A549 (cell line): ENCODE measurements around the gene UNC5B. TPM values are rescaled to one million over a fixed set of nuclear protein-coding genes. Genes with fewer than 3 reads are reported as not detected.
A peak's percentile ranks its signal among the peaks of the same experiment; 100 is the strongest.

Source experiments
- ATAC-seq, 2 experiments: fragments of 200-7000 bp in 1 of 2; fragments of >200 bp in 1 of 2; cut with Nextera tagmentation in 1 of 2; cut with Tn5 transposase in 1 of 2; 3 replicates each; pipeline versions ENCODE4 v1.8.0 to v1.9.1; 2018 to 2020; ENCODE audit warnings: mild to moderate bottlenecking in 1 of 2, moderate library complexity in 1 of 2
- CTCF ChIA-PET: fragments of 300-600 bp; sonication (Branson Sonifier 250); formaldehyde crosslinking; extraction: SDS; loops from one replicate; lab custom pipeline; 2021; ENCODE audit warnings: antibody characterized with exemption, inconsistent platforms; lab: Yijun Ruan, JAX
- POLR2A ChIA-PET: fragments of 350-600 bp; formaldehyde crosslinking; extraction: SDS; loops from one replicate; lab custom pipeline; 2021; ENCODE audit warnings: antibody characterized with exemption, inconsistent platforms; lab: Yijun Ruan, JAX
- DNase-seq, 2 experiments: peaks; one replicate each; pipeline versions ENCODE4 v3.0.0 to v3.0.0-alpha.2; 2011 to 2016; ENCODE audit warnings: low read depth in 1 of 2, low spot score in 1 of 2
- FAIRE-seq: peaks from 2 replicates; lab custom pipeline; 2011; peaks lifted over from hg19 to GRCh38; lab: Jason Lieb, UNC
- H3K27ac ChIP-seq, 2 experiments: fragments of >200 bp; sonication (Bioruptor Twin); formaldehyde crosslinking; 3 replicates each; pipeline ENCODE4 v1.5.1; 2016 to 2017
- H3K4me1 ChIP-seq: fragments of >200 bp; sonication (Bioruptor Twin); formaldehyde crosslinking; 3 replicates; pipeline ENCODE4 v1.6.1; 2016
- H3K4me2 ChIP-seq: fragments of >200 bp; sonication (Bioruptor Twin); formaldehyde crosslinking; 3 replicates; pipeline ENCODE4 v1.6.1; 2016
- H3K4me3 ChIP-seq: fragments of >200 bp; sonication (Bioruptor Twin); formaldehyde crosslinking; 3 replicates; pipeline ENCODE4 v1.5.1; 2016
- H3K9me3 ChIP-seq: fragments of >200 bp; sonication (Bioruptor Twin); formaldehyde crosslinking; 3 replicates; pipeline ENCODE4 v1.6.1; 2016
- CBX2 ChIP-seq: fragments of 200-600 bp; sonication (generic); IDR thresholded peaks from 2 replicates; pipeline ENCODE4 v1.6.1; 2016; ENCODE audit warnings: low read depth, mild to moderate bottlenecking, borderline replicate concordance
- CBX8 ChIP-seq: fragments of 200-600 bp; sonication (generic); IDR thresholded peaks from 2 replicates; pipeline ENCODE4 v1.6.1; 2016
- CHD2 ChIP-seq: fragments of 150-350 bp; IDR thresholded peaks from 2 replicates; pipeline ENCODE4 v1.6.1; 2014; ENCODE audit warnings: low read length; ENCODE audit not compliant: partially characterized antibody
- CHD4 ChIP-seq: fragments of 200-600 bp; sonication (generic); IDR thresholded peaks from 2 replicates; pipeline ENCODE4 v1.6.1; 2016; ENCODE audit warnings: antibody characterized with exemption, mild to moderate bottlenecking, borderline replicate concordance
- FOSB ChIP-seq: fragments of 250-450 bp; sonication (Bioruptor Pico); IDR thresholded peaks from 2 replicates; pipeline ENCODE4 v1.5.0; 2020; ENCODE audit warnings: mild to moderate bottlenecking, moderate library complexity
- FOSL2 ChIP-seq, 2 experiments: fragments of 450-650 bp in 1 of 2; fragments of >200 bp in 1 of 2; sonication (Bioruptor Twin) in 1 of 2; formaldehyde crosslinking; IDR thresholded peaks; 2 replicates each; pipeline versions ENCODE4 v1.5.0 to v1.6.1; 2016 to 2020; ENCODE audit warnings: mild to moderate bottlenecking in 1 of 2, moderate library complexity in 1 of 2
- FOXS1 ChIP-seq: fragments of 250-450 bp; sonication (Bioruptor Pico); IDR thresholded peaks from 2 replicates; pipeline ENCODE4 v1.5.0; 2020; ENCODE audit warnings: mild to moderate bottlenecking, moderate library complexity
- GATA3 ChIP-seq: IDR thresholded peaks from 2 replicates; pipeline ENCODE4 v1.6.1; 2012; ENCODE audit warnings: borderline replicate concordance
- HOXB13 ChIP-seq: fragments of 250-450 bp; sonication (Bioruptor Pico); IDR thresholded peaks from 2 replicates; pipeline ENCODE4 v1.5.0; 2020; ENCODE audit warnings: low read depth, mild to moderate bottlenecking, moderate library complexity
- JUNB ChIP-seq: fragments of >200 bp; sonication (Bioruptor Twin); formaldehyde crosslinking; IDR thresholded peaks from 2 replicates; pipeline ENCODE4 v1.6.1; 2016
- NPAS2 ChIP-seq: fragments of 250-450 bp; sonication (Bioruptor Pico); IDR thresholded peaks from 2 replicates; pipeline ENCODE4 v1.8.0; 2022; ENCODE audit warnings: mild to moderate bottlenecking, moderate library complexity, borderline replicate concordance
- RAD21 ChIP-seq, 2 experiments: fragments of >200 bp in 1 of 2; sonication (Bioruptor Twin) in 1 of 2; formaldehyde crosslinking in 1 of 2; IDR thresholded peaks in 1 of 2; conservative IDR thresholded peaks in 1 of 2; 2 replicates in 1 of 2; 3 replicates in 1 of 2; pipeline ENCODE4 v1.6.1; 2012 to 2018; ENCODE audit warnings: inconsistent platforms in 1 of 2
- RARB ChIP-seq: fragments of 250-450 bp; sonication (Bioruptor Pico); IDR thresholded peaks from 2 replicates; pipeline ENCODE4 v1.8.0; 2021; ENCODE audit warnings: mild to moderate bottlenecking, moderate library complexity
- SMC3 ChIP-seq: fragments of >200 bp; sonication (Bioruptor Twin); formaldehyde crosslinking; IDR thresholded peaks from 3 replicates; pipeline ENCODE4 v1.6.1; 2018; ENCODE audit warnings: inconsistent platforms
- TP53 ChIP-seq: fragments of 250-450 bp; sonication (Bioruptor Pico); IDR thresholded peaks from 2 replicates; pipeline ENCODE4 v1.5.0; 2021; ENCODE audit warnings: mild to moderate bottlenecking, moderate library complexity
- ZC3H11A ChIP-seq: fragments of 450-650 bp; IDR thresholded peaks from 2 replicates; pipeline ENCODE4 v1.6.1; 2014; ENCODE audit warnings: antibody characterized with exemption, mild to moderate bottlenecking
- ZFP36 ChIP-seq: fragments of 450-650 bp; IDR thresholded peaks from 2 replicates; pipeline ENCODE4 v1.6.1; 2014; ENCODE audit warnings: borderline replicate concordance; ENCODE audit not compliant: partially characterized antibody
- WGBS: methylation state at CpG from one replicate; pipeline ENCODE4 v1.1.6; 2017; ENCODE audit errors: missing lambda C conversion rate; 5-methylcytosine and 5-hydroxymethylcytosine counted together
- polyA plus RNA-seq, 4 experiments: library from polyadenylated mRNA; depleted of rRNA in 3 of 4; stranded (reverse); fragments of >200 nt; fragmentation: RNase III in 1 of 4; extraction: RNeasy Plus Mini Kit Qiagen cat#74134 plus additional on column Dnase treatment in 1 of 4; gene quantifications; 2 replicates in 3 of 4; 3 replicates in 1 of 4; pipeline ENCODE4 v1.2.3, GENCODE V29; 2011 to 2017
- TF ChIP-seq, protein P1 (sequence below): fragments of 250-450 bp; sonication (Bioruptor Pico); IDR thresholded peaks from 2 replicates; pipeline ENCODE4 v1.5.0; 2020; ENCODE audit warnings: low read depth, mild to moderate bottlenecking, moderate library complexity
- TF ChIP-seq, protein P2 (sequence below): IDR thresholded peaks from 2 replicates; pipeline ENCODE4 v1.6.1; 2012; ENCODE audit warnings: low read depth, borderline replicate concordance
- TF ChIP-seq, protein P3 (sequence below): fragments of >200 bp; sonication (Bioruptor Twin); formaldehyde crosslinking; IDR thresholded peaks from 3 replicates; pipeline ENCODE4 v1.6.1; 2016
- TF ChIP-seq, protein P4 (sequence below): fragments of >200 bp; sonication (Bioruptor Twin); formaldehyde crosslinking; IDR thresholded peaks from 3 replicates; pipeline ENCODE4 v1.5.1; 2016
- TF ChIP-seq, protein P5 (sequence below): fragments of 200-600 bp; sonication (generic); IDR thresholded peaks from 2 replicates; pipeline ENCODE4 v1.6.1; 2016; ENCODE audit warnings: antibody characterized with exemption, mild to moderate bottlenecking, moderate library complexity
- TF ChIP-seq, protein P6 (sequence below): IDR thresholded peaks from 2 replicates; pipeline ENCODE4 v1.6.1; 2012
- TF ChIP-seq, protein P7 (sequence below): fragments of 150-350 bp; IDR thresholded peaks from 2 replicates; pipeline ENCODE4 v1.6.1; 2014; ENCODE audit warnings: low read depth, mild to moderate bottlenecking, low read length

The UNC5B gene
- polyA plus RNA-seq, 2 of the 4 experiments (the other 2 are of a cell fraction), result 0.14 to 1.0 TPM

DNA sequence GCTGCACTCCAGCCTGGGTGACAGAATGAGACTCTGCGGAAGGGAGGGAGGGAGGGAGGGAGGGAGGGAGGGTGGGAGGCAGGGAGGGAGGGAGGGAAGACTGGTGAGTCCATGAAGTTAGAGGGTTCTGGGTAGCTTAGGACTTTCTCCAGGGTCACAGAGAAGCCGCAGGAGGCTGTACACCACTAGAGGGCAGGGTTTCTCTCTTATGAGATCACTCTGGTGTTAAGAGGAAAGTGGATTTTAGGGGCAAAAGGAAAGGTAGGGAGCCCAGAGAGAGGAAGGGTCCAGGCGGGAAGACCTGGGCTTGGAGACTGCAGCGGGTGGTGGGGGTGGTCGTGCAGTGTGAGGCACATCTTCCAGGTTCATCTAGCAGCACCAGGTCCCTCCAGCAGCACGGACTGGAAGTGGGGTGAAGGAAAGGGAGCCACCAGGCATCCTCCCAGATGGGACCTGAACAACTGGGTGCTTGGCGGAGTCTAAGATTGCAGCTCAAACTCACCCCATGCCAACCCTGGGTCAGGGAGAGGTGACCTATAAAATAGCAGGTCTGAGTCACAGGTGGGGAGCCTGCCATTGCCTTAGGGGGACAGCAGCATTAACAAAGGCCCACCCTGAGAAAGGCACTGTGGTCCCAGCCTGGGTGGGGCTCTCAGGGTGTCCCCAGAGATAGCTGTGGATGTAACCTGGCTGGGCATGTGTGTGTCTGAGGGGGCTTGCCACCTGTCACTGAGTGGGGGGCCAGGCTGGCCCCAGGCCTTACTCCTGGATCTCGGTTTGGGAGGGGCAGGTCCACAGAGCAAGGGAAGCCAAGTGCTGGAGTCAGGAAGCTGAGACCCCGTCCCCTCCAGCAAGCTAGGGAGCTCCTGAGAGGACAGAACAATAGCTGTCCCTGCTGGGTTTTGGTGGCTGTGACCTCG is 58.2 kb downstream of the UNC5B start:
- CTCF ChIA-PET, result interaction anchor here (0.6 to 25.1 kb wide), 43 partner anchors 9 to 786 kb away, joined by 3 to 362 read pairs (median 4); no protein-coding TSS in a partner anchor

DNA sequence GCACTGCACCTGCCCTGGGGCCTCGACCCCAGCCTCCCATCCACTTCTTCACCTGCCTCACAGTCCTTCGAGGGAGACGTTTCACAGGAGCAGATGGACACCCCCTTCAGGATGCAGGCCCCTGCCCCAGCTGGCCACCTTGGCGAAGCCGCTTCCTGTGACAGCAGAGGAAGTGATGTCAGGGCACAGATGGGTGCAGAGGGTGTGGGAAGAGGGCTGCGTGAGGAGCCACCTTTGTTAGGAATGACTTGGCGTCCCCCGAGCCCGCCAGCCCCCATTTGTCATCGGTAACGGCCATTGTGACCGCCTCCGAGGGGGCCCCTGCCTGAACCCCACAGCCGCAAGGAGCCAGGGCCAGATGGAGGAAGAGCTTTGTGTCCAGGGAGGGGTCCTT is 59.3 kb downstream of the UNC5B start:
- DNase-seq (no peak), FAIRE-seq (no peak), ATAC-seq (no peak)
- 77% methylated on average over 14 of the region's 14 CpGs for WGBS
- Histone ChIP-seq H3K4me3 (no peak overlapping the region), H3K4me1 (peaks cover 6% of the 10 kb centered on the region; the same call in 2 of the 3 replicates), H3K27ac (no peak overlapping the region), H3K9me3 (no peaks in the 10 kb centered on the region), H3K4me2 (no peak overlapping the region)
- TF ChIP-seq FOSL2 (IDR thresholded peaks at IDR 0.05), result no peak
- TF ChIP-seq FOSL2 (CRISPR knock-in tag; IDR thresholded peaks at IDR 0.05), result no peak
- TF ChIP-seq, protein P1, sequence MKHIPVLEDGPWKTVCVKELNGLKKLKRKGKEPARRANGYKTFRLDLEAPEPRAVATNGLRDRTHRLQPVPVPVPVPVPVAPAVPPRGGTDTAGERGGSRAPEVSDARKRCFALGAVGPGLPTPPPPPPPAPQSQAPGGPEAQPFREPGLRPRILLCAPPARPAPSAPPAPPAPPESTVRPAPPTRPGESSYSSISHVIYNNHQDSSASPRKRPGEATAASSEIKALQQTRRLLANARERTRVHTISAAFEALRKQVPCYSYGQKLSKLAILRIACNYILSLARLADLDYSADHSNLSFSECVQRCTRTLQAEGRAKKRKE (CRISPR knock-in tag), result no peak
- no peak for TF ChIP-seq NPAS2 (CRISPR knock-in tag)
- TF ChIP-seq ZFP36, result no peak
- TF ChIP-seq, protein P2, sequence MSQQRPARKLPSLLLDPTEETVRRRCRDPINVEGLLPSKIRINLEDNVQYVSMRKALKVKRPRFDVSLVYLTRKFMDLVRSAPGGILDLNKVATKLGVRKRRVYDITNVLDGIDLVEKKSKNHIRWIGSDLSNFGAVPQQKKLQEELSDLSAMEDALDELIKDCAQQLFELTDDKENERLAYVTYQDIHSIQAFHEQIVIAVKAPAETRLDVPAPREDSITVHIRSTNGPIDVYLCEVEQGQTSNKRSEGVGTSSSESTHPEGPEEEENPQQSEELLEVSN, result no peak
- TF ChIP-seq HOXB13 (CRISPR knock-in tag), result no peak
- no peak for TF ChIP-seq FOXS1 (CRISPR knock-in tag)
- TF ChIP-seq FOSB (CRISPR knock-in tag), result no peak
- TF ChIP-seq, protein P3, sequence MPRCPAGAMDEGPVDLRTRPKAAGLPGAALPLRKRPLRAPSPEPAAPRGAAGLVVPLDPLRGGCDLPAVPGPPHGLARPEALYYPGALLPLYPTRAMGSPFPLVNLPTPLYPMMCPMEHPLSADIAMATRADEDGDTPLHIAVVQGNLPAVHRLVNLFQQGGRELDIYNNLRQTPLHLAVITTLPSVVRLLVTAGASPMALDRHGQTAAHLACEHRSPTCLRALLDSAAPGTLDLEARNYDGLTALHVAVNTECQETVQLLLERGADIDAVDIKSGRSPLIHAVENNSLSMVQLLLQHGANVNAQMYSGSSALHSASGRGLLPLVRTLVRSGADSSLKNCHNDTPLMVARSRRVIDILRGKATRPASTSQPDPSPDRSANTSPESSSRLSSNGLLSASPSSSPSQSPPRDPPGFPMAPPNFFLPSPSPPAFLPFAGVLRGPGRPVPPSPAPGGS, result no peak
- CTCF ChIA-PET, result interaction anchor here (0.7 to 25.1 kb wide), 11 partner anchors 8 to 365 kb away, joined by 3 to 362 read pairs (median 4); no protein-coding TSS in a partner anchor
- POLR2A ChIA-PET, result no interaction called here

More for the DNA sequence above, 58.2 kb downstream of the UNC5B start:
- POLR2A ChIA-PET, result no interaction called here
- no peak for TF ChIP-seq ZFP36
- TF ChIP-seq, protein P4, sequence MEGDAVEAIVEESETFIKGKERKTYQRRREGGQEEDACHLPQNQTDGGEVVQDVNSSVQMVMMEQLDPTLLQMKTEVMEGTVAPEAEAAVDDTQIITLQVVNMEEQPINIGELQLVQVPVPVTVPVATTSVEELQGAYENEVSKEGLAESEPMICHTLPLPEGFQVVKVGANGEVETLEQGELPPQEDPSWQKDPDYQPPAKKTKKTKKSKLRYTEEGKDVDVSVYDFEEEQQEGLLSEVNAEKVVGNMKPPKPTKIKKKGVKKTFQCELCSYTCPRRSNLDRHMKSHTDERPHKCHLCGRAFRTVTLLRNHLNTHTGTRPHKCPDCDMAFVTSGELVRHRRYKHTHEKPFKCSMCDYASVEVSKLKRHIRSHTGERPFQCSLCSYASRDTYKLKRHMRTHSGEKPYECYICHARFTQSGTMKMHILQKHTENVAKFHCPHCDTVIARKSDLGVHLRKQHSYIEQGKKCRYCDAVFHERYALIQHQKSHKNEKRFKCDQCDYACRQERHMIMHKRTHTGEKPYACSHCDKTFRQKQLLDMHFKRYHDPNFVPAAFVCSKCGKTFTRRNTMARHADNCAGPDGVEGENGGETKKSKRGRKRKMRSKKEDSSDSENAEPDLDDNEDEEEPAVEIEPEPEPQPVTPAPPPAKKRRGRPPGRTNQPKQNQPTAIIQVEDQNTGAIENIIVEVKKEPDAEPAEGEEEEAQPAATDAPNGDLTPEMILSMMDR, result peak; percentile 62
- TF ChIP-seq, protein P5, sequence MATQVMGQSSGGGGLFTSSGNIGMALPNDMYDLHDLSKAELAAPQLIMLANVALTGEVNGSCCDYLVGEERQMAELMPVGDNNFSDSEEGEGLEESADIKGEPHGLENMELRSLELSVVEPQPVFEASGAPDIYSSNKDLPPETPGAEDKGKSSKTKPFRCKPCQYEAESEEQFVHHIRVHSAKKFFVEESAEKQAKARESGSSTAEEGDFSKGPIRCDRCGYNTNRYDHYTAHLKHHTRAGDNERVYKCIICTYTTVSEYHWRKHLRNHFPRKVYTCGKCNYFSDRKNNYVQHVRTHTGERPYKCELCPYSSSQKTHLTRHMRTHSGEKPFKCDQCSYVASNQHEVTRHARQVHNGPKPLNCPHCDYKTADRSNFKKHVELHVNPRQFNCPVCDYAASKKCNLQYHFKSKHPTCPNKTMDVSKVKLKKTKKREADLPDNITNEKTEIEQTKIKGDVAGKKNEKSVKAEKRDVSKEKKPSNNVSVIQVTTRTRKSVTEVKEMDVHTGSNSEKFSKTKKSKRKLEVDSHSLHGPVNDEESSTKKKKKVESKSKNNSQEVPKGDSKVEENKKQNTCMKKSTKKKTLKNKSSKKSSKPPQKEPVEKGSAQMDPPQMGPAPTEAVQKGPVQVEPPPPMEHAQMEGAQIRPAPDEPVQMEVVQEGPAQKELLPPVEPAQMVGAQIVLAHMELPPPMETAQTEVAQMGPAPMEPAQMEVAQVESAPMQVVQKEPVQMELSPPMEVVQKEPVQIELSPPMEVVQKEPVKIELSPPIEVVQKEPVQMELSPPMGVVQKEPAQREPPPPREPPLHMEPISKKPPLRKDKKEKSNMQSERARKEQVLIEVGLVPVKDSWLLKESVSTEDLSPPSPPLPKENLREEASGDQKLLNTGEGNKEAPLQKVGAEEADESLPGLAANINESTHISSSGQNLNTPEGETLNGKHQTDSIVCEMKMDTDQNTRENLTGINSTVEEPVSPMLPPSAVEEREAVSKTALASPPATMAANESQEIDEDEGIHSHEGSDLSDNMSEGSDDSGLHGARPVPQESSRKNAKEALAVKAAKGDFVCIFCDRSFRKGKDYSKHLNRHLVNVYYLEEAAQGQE, result no peak
- no peak for TF ChIP-seq JUNB
- no peak for TF ChIP-seq FOXS1 (CRISPR knock-in tag)
- TF ChIP-seq TP53, result no peak
- 0 out of 3 replicates have a peak, but pooled peaks have one; percentile 19 for TF ChIP-seq SMC3
- no peak for TF ChIP-seq GATA3
- no peak for TF ChIP-seq CHD4
- TF ChIP-seq RARB, result no peak
- TF ChIP-seq CBX8, result no peak
- TF ChIP-seq CHD2, result no peak
- TF ChIP-seq RAD21 (conservative IDR thresholded peaks at IDR 0.05 in 1 of 2, IDR thresholded peaks at IDR 0.05 in 1 of 2), result peak; percentile 32 to 45; a peak in 4 of 5 replicates
- TF ChIP-seq, protein P6, sequence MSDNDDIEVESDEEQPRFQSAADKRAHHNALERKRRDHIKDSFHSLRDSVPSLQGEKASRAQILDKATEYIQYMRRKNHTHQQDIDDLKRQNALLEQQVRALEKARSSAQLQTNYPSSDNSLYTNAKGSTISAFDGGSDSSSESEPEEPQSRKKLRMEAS, result no peak
- TF ChIP-seq, protein P7, sequence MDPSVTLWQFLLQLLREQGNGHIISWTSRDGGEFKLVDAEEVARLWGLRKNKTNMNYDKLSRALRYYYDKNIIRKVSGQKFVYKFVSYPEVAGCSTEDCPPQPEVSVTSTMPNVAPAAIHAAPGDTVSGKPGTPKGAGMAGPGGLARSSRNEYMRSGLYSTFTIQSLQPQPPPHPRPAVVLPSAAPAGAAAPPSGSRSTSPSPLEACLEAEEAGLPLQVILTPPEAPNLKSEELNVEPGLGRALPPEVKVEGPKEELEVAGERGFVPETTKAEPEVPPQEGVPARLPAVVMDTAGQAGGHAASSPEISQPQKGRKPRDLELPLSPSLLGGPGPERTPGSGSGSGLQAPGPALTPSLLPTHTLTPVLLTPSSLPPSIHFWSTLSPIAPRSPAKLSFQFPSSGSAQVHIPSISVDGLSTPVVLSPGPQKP, result no peak
- TF ChIP-seq CBX2, result no peak
- TF ChIP-seq ZC3H11A, result no peak
- peak; percentile 72 to 91 for DNase-seq
- Histone ChIP-seq H3K9me3 (no peaks in the 10 kb centered on the region), H3K4me3 (no peak overlapping the region), H3K4me1 (peaks cover 17% of the 10 kb centered on the region; the same call in 2 of the 3 replicates), H3K4me2 (no peak overlapping the region), H3K27ac (no peak overlapping the region)
- no peak for FAIRE-seq
- WGBS, result 35% methylated on average over 9 of the region's 10 CpGs
- ATAC-seq, result peak; percentile 80 to 90
